Osteocyte (in vitro differentiated cells): ENCODE results near the gene DLL1. TPM values are rescaled to one million over a fixed set of nuclear protein-coding genes. Genes with fewer than 3 reads are reported as not detected.

ENCODE experiments used
- DNase-seq: peaks from one replicate; pipeline ENCODE4 v3.0.0; 2021; ENCODE audit warnings: mixed read lengths; ENCODE audit not compliant: unreplicated experiment; ENCODE audit errors: extremely low spot score
- H3K27ac Mint-ChIP-seq: one replicate; pipeline ENCODE4 v1.8.0; 2021; ENCODE audit warnings: mild to moderate bottlenecking, mixed read lengths; ENCODE audit not compliant: unreplicated experiment
- H3K27me3 Mint-ChIP-seq: one replicate; pipeline ENCODE4 v1.8.0; 2021; ENCODE audit warnings: mixed read lengths; ENCODE audit not compliant: unreplicated experiment
- H3K36me3 Mint-ChIP-seq: one replicate; pipeline ENCODE4 v1.8.0; 2021; ENCODE audit warnings: mixed read lengths; ENCODE audit not compliant: unreplicated experiment
- H3K4me1 Mint-ChIP-seq: one replicate; pipeline ENCODE4 v1.8.0; 2021; ENCODE audit warnings: mixed read lengths; ENCODE audit not compliant: unreplicated experiment
- H3K4me3 Mint-ChIP-seq: one replicate; pipeline ENCODE4 v1.8.0; 2021; ENCODE audit warnings: mild to moderate bottlenecking, moderate library complexity, mixed read lengths; ENCODE audit not compliant: unreplicated experiment
- H3K9me3 Mint-ChIP-seq: one replicate; pipeline ENCODE4 v1.8.0; 2021; ENCODE audit warnings: mixed read lengths; ENCODE audit not compliant: unreplicated experiment
- total RNA-seq: library from RNA; stranded (reverse); gene quantifications from 2 replicates; pipeline ENCODE4 v1.2.1, GENCODE V29; 2021
- TF ChIP-seq, protein P1 (sequence below): fragments of 200-600 bp; sonication (generic); IDR thresholded peaks from 2 replicates; pipeline ENCODE4 v1.5.0; 2021; ENCODE audit warnings: antibody characterized with exemption, mild to moderate bottlenecking, moderate library complexity

DLL1 gene
- total RNA-seq, 1 donor from 2014 or later = 1.6 TPM

- Mint-ChIP-seq H3K9me3 (no peaks in the 10 kb centered on the region), H3K27ac (no peak overlapping the region), H3K4me3 (no peak overlapping the region)
These were observed 37.5 kb downstream of the DLL1 start for GRCh38 chr6:170253226-170253909.

GRCh38 chr6:170251776-170252571 is 38.9 kb downstream of the DLL1 start:
- no peak for DNase-seq
- Mint-ChIP-seq H3K27ac (no peak overlapping the region), H3K4me1 (no peaks in the 10 kb centered on the region), H3K9me3 (no peaks in the 10 kb centered on the region), H3K4me3 (no peak overlapping the region), H3K36me3 (no peaks in the 10 kb centered on the region), H3K27me3 (peaks cover 22% of the 10 kb centered on the region)
- TF ChIP-seq, protein P1, sequence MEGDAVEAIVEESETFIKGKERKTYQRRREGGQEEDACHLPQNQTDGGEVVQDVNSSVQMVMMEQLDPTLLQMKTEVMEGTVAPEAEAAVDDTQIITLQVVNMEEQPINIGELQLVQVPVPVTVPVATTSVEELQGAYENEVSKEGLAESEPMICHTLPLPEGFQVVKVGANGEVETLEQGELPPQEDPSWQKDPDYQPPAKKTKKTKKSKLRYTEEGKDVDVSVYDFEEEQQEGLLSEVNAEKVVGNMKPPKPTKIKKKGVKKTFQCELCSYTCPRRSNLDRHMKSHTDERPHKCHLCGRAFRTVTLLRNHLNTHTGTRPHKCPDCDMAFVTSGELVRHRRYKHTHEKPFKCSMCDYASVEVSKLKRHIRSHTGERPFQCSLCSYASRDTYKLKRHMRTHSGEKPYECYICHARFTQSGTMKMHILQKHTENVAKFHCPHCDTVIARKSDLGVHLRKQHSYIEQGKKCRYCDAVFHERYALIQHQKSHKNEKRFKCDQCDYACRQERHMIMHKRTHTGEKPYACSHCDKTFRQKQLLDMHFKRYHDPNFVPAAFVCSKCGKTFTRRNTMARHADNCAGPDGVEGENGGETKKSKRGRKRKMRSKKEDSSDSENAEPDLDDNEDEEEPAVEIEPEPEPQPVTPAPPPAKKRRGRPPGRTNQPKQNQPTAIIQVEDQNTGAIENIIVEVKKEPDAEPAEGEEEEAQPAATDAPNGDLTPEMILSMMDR = no peak

More at GRCh38 chr6:170253226-170253909, 37.5 kb downstream of the DLL1 start:
- Mint-ChIP-seq H3K36me3 (no peaks in the 10 kb centered on the region), H3K4me1 (no peaks in the 10 kb centered on the region), H3K27me3 (peaks cover 22% of the 10 kb centered on the region)
- TF ChIP-seq, protein P1 = no peak
- DNase-seq = no peak

- H3K27ac Mint-ChIP-seq = no peak overlapping the region
- H3K4me1 Mint-ChIP-seq = no peaks in the 10 kb centered on the region
- no peak for DNase-seq
- H3K27me3 Mint-ChIP-seq = peaks cover 20% of the 10 kb centered on the region
- H3K36me3 Mint-ChIP-seq = no peaks in the 10 kb centered on the region
- no peaks in the 10 kb centered on the region for H3K9me3 Mint-ChIP-seq
- TF ChIP-seq, protein P1 = no peak
- no peak overlapping the region for H3K4me3 Mint-ChIP-seq
These were observed 39.7 kb downstream of the DLL1 start for GRCh38 chr6:170250981-170251775.

GRCh38 chr6:170250455-170250854 is 40.4 kb downstream of the DLL1 start:
- Mint-ChIP-seq H3K27ac (no peak overlapping the region), H3K27me3 (peaks cover 20% of the 10 kb centered on the region), H3K36me3 (no peaks in the 10 kb centered on the region), H3K4me3 (no peak overlapping the region), H3K9me3 (no peaks in the 10 kb centered on the region), H3K4me1 (no peaks in the 10 kb centered on the region)
- no peak for DNase-seq
- TF ChIP-seq, protein P1 = no peak
